Peyer's patch (tissue), 4 donors: ENCODE measurements around the gene FER1L5.

Experiments used
- CTCF ChIP-seq, 6 experiments: fragments of 450-650 bp in 4 of 6; fragments of 200-600 bp in 2 of 6; sonication (generic) in 1 of 6; IDR thresholded peaks; one replicate each; pipeline ENCODE4 v1.5.1; 2017 to 2019; ENCODE audit warnings: antibody characterized with exemption in 6 of 6, mild to moderate bottlenecking in 3 of 6, moderate library complexity in 1 of 6
- POLR2A ChIP-seq, 2 donors: fragments of 450-650 bp; IDR thresholded peaks; one replicate each; pipeline ENCODE4 v1.5.1; 2017; ENCODE audit warnings: antibody characterized with exemption in 2 of 2, mild to moderate bottlenecking in 2 of 2, moderate library complexity in 2 of 2

- TF ChIP-seq CTCF (IDR thresholded peaks at IDR 0.05) (no peak), POLR2A (IDR thresholded peaks at IDR 0.05) (no peak)
Observed at GRCh38 chr2:96702098-96702785, 59.7 kb downstream of the FER1L5 start.
